ENCODE measurements around the gene KLHDC4. TPM values are rescaled to one million over a fixed set of nuclear protein-coding genes. Genes with fewer than 3 reads are reported as not detected.

Gene KLHDC4
- total and polyA plus RNA-seq, 4 donors = 8.2 to 27.6 (median 14.2) TPM

DNA sequence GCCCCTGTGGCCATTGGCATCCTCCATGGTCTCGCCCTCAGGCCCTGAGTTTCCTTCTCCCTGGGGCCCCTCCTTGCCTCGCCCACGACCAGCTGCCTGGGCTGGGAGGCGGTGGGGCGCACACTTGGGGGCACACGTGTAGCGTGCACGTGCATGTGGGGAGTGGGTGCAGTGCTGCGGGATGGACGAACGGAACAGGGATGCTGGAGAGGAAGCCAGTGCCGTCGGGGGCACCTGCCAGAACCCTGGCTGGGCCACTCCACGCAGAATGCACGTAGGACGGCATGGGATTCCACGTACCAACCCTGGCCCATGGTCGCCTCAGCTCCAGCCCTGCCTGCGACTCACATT is 80.4 kb downstream of the KLHDC4 start:
- Histone ChIP-seq H3K9ac (ENCODE audit: low read depth in 1 of 2, low read length in 2 of 2) (no peak overlapping the region), H3K4me1 (ENCODE audit: control insufficient read depth in 4 of 4, insufficient read depth in 4 of 4, low read length in 3 of 4) (no peaks in the 10 kb centered on the region), H3K27ac (ENCODE audit: low read depth in 1 of 2, low read length in 2 of 2) (no peak overlapping the region), H3K9me3 (ENCODE audit: control insufficient read depth in 4 of 4, low read length in 3 of 4) (no peaks in the 10 kb centered on the region), H3K36me3 (ENCODE audit: control insufficient read depth in 4 of 4, insufficient read depth in 3 of 4, low read depth in 1 of 4, low read length in 3 of 4) (no peaks in the 10 kb centered on the region), H3K27me3 (ENCODE audit: control insufficient read depth in 4 of 4, insufficient read depth in 4 of 4, low read length in 3 of 4) (no peaks in the 10 kb centered on the region), H3K4me3 (ENCODE audit: low read depth in 1 of 3, low read length in 3 of 3) (no peak overlapping the region)
- no peak for DNase-seq (ENCODE audit: low spot score)
- TF ChIP-seq HNF4A (conservative IDR thresholded peaks at IDR 0.05) (no peak), RAD21 (IDR thresholded peaks at IDR 0.05) (no peak), GABPA (IDR thresholded peaks at IDR 0.05 in 1 of 2, conservative IDR thresholded peaks at IDR 0.05 in 1 of 2) (no peak), EGR1 (IDR thresholded peaks at IDR 0.05; ENCODE audit: low read depth in 2 of 2) (no peak), NR2F2 (IDR thresholded peaks at IDR 0.05) (no peak), JUND (IDR thresholded peaks at IDR 0.05) (no peak), YY1 (IDR thresholded peaks at IDR 0.05) (no peak), FOXA2 (IDR thresholded peaks at IDR 0.05) (no peak), TAF1 (conservative IDR thresholded peaks at IDR 0.05) (no peak), HNF4G (IDR thresholded peaks at IDR 0.05) (no peak), RXRA (IDR thresholded peaks at IDR 0.05) (no peak), FOXA1 (IDR thresholded peaks at IDR 0.05) (no peak)
- TF ChIP-seq, protein P1, sequence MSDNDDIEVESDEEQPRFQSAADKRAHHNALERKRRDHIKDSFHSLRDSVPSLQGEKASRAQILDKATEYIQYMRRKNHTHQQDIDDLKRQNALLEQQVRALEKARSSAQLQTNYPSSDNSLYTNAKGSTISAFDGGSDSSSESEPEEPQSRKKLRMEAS (IDR thresholded peaks at IDR 0.05) = no peak
- TF ChIP-seq, protein P2, sequence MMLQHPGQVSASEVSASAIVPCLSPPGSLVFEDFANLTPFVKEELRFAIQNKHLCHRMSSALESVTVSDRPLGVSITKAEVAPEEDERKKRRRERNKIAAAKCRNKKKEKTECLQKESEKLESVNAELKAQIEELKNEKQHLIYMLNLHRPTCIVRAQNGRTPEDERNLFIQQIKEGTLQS (IDR thresholded peaks at IDR 0.05) = no peak
- TF ChIP-seq, protein P3, sequence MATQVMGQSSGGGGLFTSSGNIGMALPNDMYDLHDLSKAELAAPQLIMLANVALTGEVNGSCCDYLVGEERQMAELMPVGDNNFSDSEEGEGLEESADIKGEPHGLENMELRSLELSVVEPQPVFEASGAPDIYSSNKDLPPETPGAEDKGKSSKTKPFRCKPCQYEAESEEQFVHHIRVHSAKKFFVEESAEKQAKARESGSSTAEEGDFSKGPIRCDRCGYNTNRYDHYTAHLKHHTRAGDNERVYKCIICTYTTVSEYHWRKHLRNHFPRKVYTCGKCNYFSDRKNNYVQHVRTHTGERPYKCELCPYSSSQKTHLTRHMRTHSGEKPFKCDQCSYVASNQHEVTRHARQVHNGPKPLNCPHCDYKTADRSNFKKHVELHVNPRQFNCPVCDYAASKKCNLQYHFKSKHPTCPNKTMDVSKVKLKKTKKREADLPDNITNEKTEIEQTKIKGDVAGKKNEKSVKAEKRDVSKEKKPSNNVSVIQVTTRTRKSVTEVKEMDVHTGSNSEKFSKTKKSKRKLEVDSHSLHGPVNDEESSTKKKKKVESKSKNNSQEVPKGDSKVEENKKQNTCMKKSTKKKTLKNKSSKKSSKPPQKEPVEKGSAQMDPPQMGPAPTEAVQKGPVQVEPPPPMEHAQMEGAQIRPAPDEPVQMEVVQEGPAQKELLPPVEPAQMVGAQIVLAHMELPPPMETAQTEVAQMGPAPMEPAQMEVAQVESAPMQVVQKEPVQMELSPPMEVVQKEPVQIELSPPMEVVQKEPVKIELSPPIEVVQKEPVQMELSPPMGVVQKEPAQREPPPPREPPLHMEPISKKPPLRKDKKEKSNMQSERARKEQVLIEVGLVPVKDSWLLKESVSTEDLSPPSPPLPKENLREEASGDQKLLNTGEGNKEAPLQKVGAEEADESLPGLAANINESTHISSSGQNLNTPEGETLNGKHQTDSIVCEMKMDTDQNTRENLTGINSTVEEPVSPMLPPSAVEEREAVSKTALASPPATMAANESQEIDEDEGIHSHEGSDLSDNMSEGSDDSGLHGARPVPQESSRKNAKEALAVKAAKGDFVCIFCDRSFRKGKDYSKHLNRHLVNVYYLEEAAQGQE (IDR thresholded peaks at IDR 0.05) = no peak
- TF ChIP-seq, protein P4, sequence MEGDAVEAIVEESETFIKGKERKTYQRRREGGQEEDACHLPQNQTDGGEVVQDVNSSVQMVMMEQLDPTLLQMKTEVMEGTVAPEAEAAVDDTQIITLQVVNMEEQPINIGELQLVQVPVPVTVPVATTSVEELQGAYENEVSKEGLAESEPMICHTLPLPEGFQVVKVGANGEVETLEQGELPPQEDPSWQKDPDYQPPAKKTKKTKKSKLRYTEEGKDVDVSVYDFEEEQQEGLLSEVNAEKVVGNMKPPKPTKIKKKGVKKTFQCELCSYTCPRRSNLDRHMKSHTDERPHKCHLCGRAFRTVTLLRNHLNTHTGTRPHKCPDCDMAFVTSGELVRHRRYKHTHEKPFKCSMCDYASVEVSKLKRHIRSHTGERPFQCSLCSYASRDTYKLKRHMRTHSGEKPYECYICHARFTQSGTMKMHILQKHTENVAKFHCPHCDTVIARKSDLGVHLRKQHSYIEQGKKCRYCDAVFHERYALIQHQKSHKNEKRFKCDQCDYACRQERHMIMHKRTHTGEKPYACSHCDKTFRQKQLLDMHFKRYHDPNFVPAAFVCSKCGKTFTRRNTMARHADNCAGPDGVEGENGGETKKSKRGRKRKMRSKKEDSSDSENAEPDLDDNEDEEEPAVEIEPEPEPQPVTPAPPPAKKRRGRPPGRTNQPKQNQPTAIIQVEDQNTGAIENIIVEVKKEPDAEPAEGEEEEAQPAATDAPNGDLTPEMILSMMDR (IDR thresholded peaks at IDR 0.05; ENCODE audit: low read depth, low read length, missing input control) = no peak
- TF ChIP-seq, protein P5, sequence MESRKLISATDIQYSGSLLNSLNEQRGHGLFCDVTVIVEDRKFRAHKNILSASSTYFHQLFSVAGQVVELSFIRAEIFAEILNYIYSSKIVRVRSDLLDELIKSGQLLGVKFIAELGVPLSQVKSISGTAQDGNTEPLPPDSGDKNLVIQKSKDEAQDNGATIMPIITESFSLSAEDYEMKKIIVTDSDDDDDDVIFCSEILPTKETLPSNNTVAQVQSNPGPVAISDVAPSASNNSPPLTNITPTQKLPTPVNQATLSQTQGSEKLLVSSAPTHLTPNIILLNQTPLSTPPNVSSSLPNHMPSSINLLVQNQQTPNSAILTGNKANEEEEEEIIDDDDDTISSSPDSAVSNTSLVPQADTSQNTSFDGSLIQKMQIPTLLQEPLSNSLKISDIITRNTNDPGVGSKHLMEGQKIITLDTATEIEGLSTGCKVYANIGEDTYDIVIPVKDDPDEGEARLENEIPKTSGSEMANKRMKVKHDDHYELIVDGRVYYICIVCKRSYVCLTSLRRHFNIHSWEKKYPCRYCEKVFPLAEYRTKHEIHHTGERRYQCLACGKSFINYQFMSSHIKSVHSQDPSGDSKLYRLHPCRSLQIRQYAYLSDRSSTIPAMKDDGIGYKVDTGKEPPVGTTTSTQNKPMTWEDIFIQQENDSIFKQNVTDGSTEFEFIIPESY (IDR thresholded peaks at IDR 0.05) = no peak
- WGBS = 88% methylated on average over 19 of the region's 19 CpGs

All from liver (tissue), 9 donors.